Smooth muscle cell (in vitro differentiated cells): ENCODE results near the gene ANKRD55. TPM values are rescaled to one million over a fixed set of nuclear protein-coding genes. Genes with fewer than 3 reads are reported as not detected.
"Not testable (repeated sequence)": the region's sequence is repeated elsewhere in the genome, so short reads cannot be mapped to it uniquely, and the experiment has no call there.

Source experiments
- DNase-seq: peaks from one replicate; lab custom pipeline; 2025; ENCODE audit not compliant: unreplicated experiment; lab: John Stamatoyannopoulos, UW
- H2AFZ ChIP-seq: fragments of 200-600 bp; sonication (generic); 2 replicates; pipeline ENCODE4 v1.6.0; 2016; ENCODE audit warnings: antibody characterized with exemption, low read depth, mild to moderate bottlenecking
- H3F3A ChIP-seq: fragments of 200-600 bp; sonication (generic); 2 replicates; pipeline ENCODE4 v1.6.0; 2017; ENCODE audit warnings: antibody characterized with exemption, low read depth
- H3K27ac ChIP-seq: fragments of 200-600 bp; sonication (generic); 2 replicates; pipeline ENCODE4 v1.5.1; 2016; ENCODE audit warnings: low read depth, mild to moderate bottlenecking
- H3K27me3 ChIP-seq: fragments of 200-600 bp; sonication (generic); 2 replicates; pipeline ENCODE4 v1.6.1; 2016; ENCODE audit warnings: low read depth, mild to moderate bottlenecking
- H3K36me3 ChIP-seq: fragments of 200-600 bp; sonication (generic); 2 replicates; pipeline ENCODE4 v1.5.1; 2016; ENCODE audit warnings: low read depth
- H3K4me1 ChIP-seq: fragments of 200-600 bp; sonication (generic); 2 replicates; pipeline ENCODE4 v1.5.1; 2016; ENCODE audit warnings: low read depth
- H3K4me2 ChIP-seq: fragments of 200-600 bp; sonication (generic); 2 replicates; pipeline ENCODE4 v1.6.0; 2016; ENCODE audit warnings: mild to moderate bottlenecking
- H3K4me3 ChIP-seq: fragments of 200-600 bp; sonication (generic); 2 replicates; pipeline ENCODE4 v1.5.1; 2016; ENCODE audit warnings: mild to moderate bottlenecking
- H3K79me2 ChIP-seq: fragments of 200-600 bp; sonication (generic); 2 replicates; pipeline ENCODE4 v1.6.0; 2016; ENCODE audit warnings: low read depth, mild to moderate bottlenecking
- H3K9ac ChIP-seq: fragments of 200-600 bp; sonication (generic); 2 replicates; pipeline ENCODE4 v1.6.0; 2016; ENCODE audit warnings: low read depth
- H3K9me3 ChIP-seq: fragments of 200-600 bp; sonication (generic); replicated peaks from 2 replicates; pipeline ENCODE4 v1.5.1; 2016; ENCODE audit warnings: low read depth
- H4K20me1 ChIP-seq: fragments of 200-600 bp; sonication (generic); 2 replicates; pipeline ENCODE4 v1.6.0; 2016; ENCODE audit warnings: low read depth
- WGBS: methylation state at CpG from one replicate; pipeline ENCODE4 v1.1.7; 2016; ENCODE audit warnings: low lambda C conversion rate; 5-methylcytosine and 5-hydroxymethylcytosine counted together
- polyA plus RNA-seq: library from polyadenylated mRNA; unstranded; fragments of >200 nt; fragmentation: Nextera tagmentation; extraction: Ambion mirVana; gene quantifications from 2 replicates; pipeline ENCODE4 v1.2.1, GENCODE V29; 2016
- total RNA-seq: library from RNA; depleted of rRNA; stranded (reverse); fragments of >200 nt; gene quantifications from 2 replicates; pipeline ENCODE4 v1.2.3, GENCODE V29; 2014
- TF ChIP-seq, protein P1 (sequence below): fragments of 200-600 bp; sonication (generic); IDR thresholded peaks from 2 replicates; pipeline ENCODE4 v1.5.1; 2017; ENCODE audit warnings: borderline replicate concordance, mild to moderate bottlenecking, antibody characterized with exemption; ENCODE audit not compliant: insufficient read depth, poor library complexity, severe bottlenecking

The ANKRD55 gene
- total and polyA plus RNA-seq, 2 experiments from 2014 or later = 1.1 to 1.7 TPM

- DNase-seq = no peak
- H3F3A ChIP-seq = no peaks in the 10 kb centered on the region
- 12% methylated on average over 3 of the region's 3 CpGs for WGBS
Measured at GRCh38 chr5:56085193-56085592, 147.9 kb downstream of the ANKRD55 start.

GRCh38 chr5:56083286-56083854 lies 149.8 kb downstream of the ANKRD55 start:
- H3K27me3 ChIP-seq = no peaks in the 10 kb centered on the region
- no peak overlapping the region for H2AFZ ChIP-seq
- H3F3A ChIP-seq = no peaks in the 10 kb centered on the region
- DNase-seq = no peak
- H3K4me2 ChIP-seq = no peak overlapping the region
- no peak overlapping the region for H3K9ac ChIP-seq
- WGBS = 97% methylated on average over 20 of the region's 20 CpGs
- no peak overlapping the region for H3K4me3 ChIP-seq
- TF ChIP-seq, protein P1, sequence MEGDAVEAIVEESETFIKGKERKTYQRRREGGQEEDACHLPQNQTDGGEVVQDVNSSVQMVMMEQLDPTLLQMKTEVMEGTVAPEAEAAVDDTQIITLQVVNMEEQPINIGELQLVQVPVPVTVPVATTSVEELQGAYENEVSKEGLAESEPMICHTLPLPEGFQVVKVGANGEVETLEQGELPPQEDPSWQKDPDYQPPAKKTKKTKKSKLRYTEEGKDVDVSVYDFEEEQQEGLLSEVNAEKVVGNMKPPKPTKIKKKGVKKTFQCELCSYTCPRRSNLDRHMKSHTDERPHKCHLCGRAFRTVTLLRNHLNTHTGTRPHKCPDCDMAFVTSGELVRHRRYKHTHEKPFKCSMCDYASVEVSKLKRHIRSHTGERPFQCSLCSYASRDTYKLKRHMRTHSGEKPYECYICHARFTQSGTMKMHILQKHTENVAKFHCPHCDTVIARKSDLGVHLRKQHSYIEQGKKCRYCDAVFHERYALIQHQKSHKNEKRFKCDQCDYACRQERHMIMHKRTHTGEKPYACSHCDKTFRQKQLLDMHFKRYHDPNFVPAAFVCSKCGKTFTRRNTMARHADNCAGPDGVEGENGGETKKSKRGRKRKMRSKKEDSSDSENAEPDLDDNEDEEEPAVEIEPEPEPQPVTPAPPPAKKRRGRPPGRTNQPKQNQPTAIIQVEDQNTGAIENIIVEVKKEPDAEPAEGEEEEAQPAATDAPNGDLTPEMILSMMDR = no peak
- no peak overlapping the region for H3K27ac ChIP-seq
- no peaks in the 10 kb centered on the region for H3K4me1 ChIP-seq
- no peaks in the 10 kb centered on the region for H4K20me1 ChIP-seq
- no peaks in the 10 kb centered on the region for H3K79me2 ChIP-seq
- no peaks in the 10 kb centered on the region for H3K9me3 ChIP-seq
- no peaks in the 10 kb centered on the region for H3K36me3 ChIP-seq

More at GRCh38 chr5:56085193-56085592, 147.9 kb downstream of the ANKRD55 start:
- Histone ChIP-seq H3K79me2 (no peaks in the 10 kb centered on the region), H2AFZ (peak overlapping the region; percentile 36), H3K27ac (no peak overlapping the region), H3K9ac (no peak overlapping the region), H4K20me1 (no peaks in the 10 kb centered on the region), H3K36me3 (no peaks in the 10 kb centered on the region), H3K4me1 (no peaks in the 10 kb centered on the region), H3K4me3 (no peak overlapping the region), H3K4me2 (peak overlapping the region; percentile 52), H3K9me3 (no peaks in the 10 kb centered on the region), H3K27me3 (no peaks in the 10 kb centered on the region)
- TF ChIP-seq, protein P1 = no peak

- DNase-seq, H2AFZ ChIP-seq, H3K9me3 ChIP-seq, H3K4me2 ChIP-seq, H3K4me3 ChIP-seq, H3F3A ChIP-seq, H3K36me3 ChIP-seq, H3K4me1 ChIP-seq, H3K9ac ChIP-seq, H3K79me2 ChIP-seq, H3K27ac ChIP-seq, H4K20me1 ChIP-seq, H3K27me3 ChIP-seq: not testable (repeated sequence)
Measured at GRCh38 chr5:56081053-56081642, 152.0 kb downstream of the ANKRD55 start.

- no peak for DNase-seq
- Histone ChIP-seq H2AFZ (no peak overlapping the region), H3F3A (peaks cover 3% of the 10 kb centered on the region), H3K4me1 (no peaks in the 10 kb centered on the region), H3K27me3 (no peaks in the 10 kb centered on the region), H3K27ac (no peak overlapping the region), H3K4me2 (no peak overlapping the region), H3K9me3 (no peaks in the 10 kb centered on the region), H3K36me3 (no peaks in the 10 kb centered on the region), H4K20me1 (no peaks in the 10 kb centered on the region), H3K4me3 (no peak overlapping the region), H3K9ac (no peak overlapping the region), H3K79me2 (no peaks in the 10 kb centered on the region)
- 90% methylated on average over 2 of the region's 2 CpGs for WGBS
- TF ChIP-seq, protein P1 = no peak
Measured at GRCh38 chr5:56080375-56081052, 152.6 kb downstream of the ANKRD55 start.

- 93% methylated on average over 5 of the region's 5 CpGs for WGBS
- not testable (repeated sequence) for H4K20me1 ChIP-seq, H3F3A ChIP-seq, H2AFZ ChIP-seq, H3K9ac ChIP-seq, H3K36me3 ChIP-seq, H3K4me2 ChIP-seq, H3K27me3 ChIP-seq, H3K9me3 ChIP-seq, H3K79me2 ChIP-seq, H3K4me1 ChIP-seq, H3K4me3 ChIP-seq, H3K27ac ChIP-seq, DNase-seq
Measured at GRCh38 chr5:56079157-56079500, 154.0 kb downstream of the ANKRD55 start.
